ENCODE data around the gene EGFR. TPM values are rescaled to one million over a fixed set of nuclear protein-coding genes. Genes with fewer than 3 reads are reported as not detected.

Gene EGFR
- total and polyA plus RNA-seq, 11 donors: 2.3 to 29.6 (median 7.0) TPM

DNA sequence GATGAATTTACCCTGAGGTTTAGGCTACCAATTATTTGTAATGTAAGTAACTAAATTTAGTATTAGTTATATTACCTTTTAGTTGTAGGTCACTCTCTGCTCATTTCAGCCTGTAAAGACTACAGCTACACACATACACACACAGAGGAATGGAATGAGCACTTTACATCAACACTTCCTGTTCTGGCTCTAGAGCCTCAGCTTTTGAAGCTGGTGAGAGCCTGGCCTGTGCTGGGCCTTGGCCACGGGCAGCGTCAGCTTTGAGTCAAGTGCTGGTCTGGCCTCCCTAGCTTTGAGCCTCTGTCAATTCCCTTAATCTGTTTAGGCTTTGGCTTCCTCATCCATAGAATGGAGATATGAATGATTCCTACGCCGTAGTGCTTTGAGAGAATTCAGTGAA, 141.7 kb downstream of the EGFR start:
- ATAC-seq: no peak
- WGBS, 4 donors: 84 to 96% (median 95%) methylated on average over 4 of the region's 4 CpGs
- TF ChIP-seq, protein P1, sequence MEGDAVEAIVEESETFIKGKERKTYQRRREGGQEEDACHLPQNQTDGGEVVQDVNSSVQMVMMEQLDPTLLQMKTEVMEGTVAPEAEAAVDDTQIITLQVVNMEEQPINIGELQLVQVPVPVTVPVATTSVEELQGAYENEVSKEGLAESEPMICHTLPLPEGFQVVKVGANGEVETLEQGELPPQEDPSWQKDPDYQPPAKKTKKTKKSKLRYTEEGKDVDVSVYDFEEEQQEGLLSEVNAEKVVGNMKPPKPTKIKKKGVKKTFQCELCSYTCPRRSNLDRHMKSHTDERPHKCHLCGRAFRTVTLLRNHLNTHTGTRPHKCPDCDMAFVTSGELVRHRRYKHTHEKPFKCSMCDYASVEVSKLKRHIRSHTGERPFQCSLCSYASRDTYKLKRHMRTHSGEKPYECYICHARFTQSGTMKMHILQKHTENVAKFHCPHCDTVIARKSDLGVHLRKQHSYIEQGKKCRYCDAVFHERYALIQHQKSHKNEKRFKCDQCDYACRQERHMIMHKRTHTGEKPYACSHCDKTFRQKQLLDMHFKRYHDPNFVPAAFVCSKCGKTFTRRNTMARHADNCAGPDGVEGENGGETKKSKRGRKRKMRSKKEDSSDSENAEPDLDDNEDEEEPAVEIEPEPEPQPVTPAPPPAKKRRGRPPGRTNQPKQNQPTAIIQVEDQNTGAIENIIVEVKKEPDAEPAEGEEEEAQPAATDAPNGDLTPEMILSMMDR (IDR thresholded peaks at IDR 0.05): no peak
- no peak for TF ChIP-seq POLR2A (IDR thresholded peaks at IDR 0.05)
- no peaks in the 10 kb centered on the region for H3K27me3 ChIP-seq
- H3K36me3 ChIP-seq: peaks cover 0 to 94% (median 51%) of the 10 kb centered on the region in 9 donors
- H3K9me3 ChIP-seq: no peaks in the 10 kb centered on the region
- H3K4me3 ChIP-seq: no peak overlapping the region
- intact Hi-C loops (cut with DNase I): no loop called here
- H3K27ac ChIP-seq: no peak overlapping the region
- no peak for DNase-seq
- H3K4me1 ChIP-seq: peaks cover 0 to 10% (median 0%) of the 10 kb centered on the region in 12 donors

DNA sequence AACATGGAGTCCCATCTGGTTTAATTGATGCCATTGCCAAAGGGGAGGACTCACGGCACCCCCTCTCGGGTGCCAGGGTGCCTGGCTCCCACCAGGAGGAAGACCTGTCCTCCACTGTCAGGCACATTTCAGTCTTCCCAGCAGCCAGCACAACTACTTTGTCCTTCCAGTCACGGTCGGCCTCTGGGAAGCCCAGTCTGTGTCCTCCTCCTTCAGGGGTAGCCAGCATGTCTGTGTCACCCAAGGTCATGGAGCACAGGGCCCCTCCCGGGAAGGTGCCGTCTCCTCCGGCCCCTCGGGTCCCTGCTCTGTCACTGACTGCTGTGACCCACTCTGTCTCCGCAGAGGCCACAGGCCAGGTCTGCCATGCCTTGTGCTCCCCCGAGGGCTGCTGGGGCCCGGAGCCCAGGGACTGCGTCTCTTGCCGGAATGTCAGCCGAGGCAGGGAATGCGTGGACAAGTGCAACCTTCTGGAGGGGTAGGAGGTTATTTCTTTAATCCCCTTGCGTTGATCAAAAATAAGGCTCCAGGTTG, 142.4 kb downstream of the EGFR start:
- Histone ChIP-seq H3K36me3 (peaks cover 0 to 94% (median 46%) of the 10 kb centered on the region in 9 donors), H3K27ac (no peak overlapping the region), H3K4me1 (peaks cover 0 to 10% (median 0%) of the 10 kb centered on the region in 12 donors), H3K9me3 (no peaks in the 10 kb centered on the region), H3K27me3 (no peaks in the 10 kb centered on the region), H3K4me3 (no peak overlapping the region)
- 90 to 96% (median 94%) methylated on average over 16 of the region's 16 CpGs for WGBS, 4 donors
- TF ChIP-seq POLR2A (IDR thresholded peaks at IDR 0.05): no peak
- TF ChIP-seq, protein P1 (IDR thresholded peaks at IDR 0.05): no peak
- no peak for DNase-seq
- intact Hi-C loops (cut with DNase I): no loop called here
- no peak for ATAC-seq

DNA sequence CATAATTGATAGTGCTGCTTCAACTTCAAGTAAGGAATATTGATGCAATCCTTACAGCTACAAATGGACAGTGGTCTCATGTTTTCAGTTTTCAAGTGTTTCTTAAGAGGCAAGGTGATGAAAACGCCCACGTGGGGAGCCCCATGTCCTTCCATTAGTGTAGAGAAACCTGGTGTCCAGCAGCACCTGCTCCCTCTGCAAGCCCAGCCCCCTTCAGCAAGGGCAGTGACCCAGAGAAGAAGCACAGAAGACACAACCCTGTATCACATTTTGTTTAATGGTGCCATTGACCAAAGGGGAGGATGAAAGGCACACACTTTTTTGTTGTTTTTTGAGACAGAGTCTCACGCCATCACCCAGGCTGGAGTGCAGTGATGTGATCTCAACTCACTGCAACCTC, 143.7 kb downstream of the EGFR start:
- Histone ChIP-seq H3K36me3 (peaks cover 0 to 85% (median 46%) of the 10 kb centered on the region in 9 donors), H3K4me1 (peaks cover 0 to 7% (median 0%) of the 10 kb centered on the region in 12 donors), H3K4me3 (no peak overlapping the region), H3K27ac (no peak overlapping the region), H3K27me3 (no peaks in the 10 kb centered on the region), H3K9me3 (no peaks in the 10 kb centered on the region)
- TF ChIP-seq POLR2A (IDR thresholded peaks at IDR 0.05): no peak
- TF ChIP-seq, protein P1 (IDR thresholded peaks at IDR 0.05): no peak
- DNase-seq: no peak
- no peak for ATAC-seq
- 83 to 91% (median 88%) methylated on average over 3 of the region's 3 CpGs for whole genome bisulfite sequencing, 4 donors
- intact Hi-C loops (cut with DNase I): no loop called here

DNA sequence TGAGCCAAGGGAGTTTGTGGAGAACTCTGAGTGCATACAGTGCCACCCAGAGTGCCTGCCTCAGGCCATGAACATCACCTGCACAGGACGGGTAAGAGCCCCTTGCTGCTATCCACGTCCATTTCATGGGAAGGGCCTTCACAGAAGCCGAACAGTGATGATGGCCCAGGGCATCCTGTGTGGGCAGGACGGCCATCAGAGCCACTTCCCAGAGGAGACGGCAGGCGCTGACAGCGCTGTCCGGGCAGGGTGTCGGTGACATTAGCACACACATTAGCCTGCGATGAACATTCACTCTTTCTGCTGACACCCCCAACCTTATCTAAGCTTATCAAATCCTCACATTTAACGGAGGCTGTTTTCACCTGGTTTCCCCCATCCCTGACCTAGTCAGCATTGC, 144.9 kb downstream of the EGFR start:
- DNase-seq (no peak), ATAC-seq (no peak)
- no peaks in the 10 kb centered on the region for H3K27me3 ChIP-seq
- H3K27ac ChIP-seq: no peak overlapping the region
- 56 to 67% (median 64%) methylated on average over 11 of the region's 11 CpGs for WGBS, 4 donors
- no peaks in the 10 kb centered on the region for H3K9me3 ChIP-seq
- no peak overlapping the region for H3K4me3 ChIP-seq
- TF ChIP-seq POLR2A (IDR thresholded peaks at IDR 0.05): no peak
- TF ChIP-seq, protein P1 (IDR thresholded peaks at IDR 0.05): no peak
- intact Hi-C loops (cut with DNase I): no loop called here
- no peaks in the 10 kb centered on the region for H3K4me1 ChIP-seq
- H3K36me3 ChIP-seq: peaks cover 0 to 72% (median 34%) of the 10 kb centered on the region in 9 donors

All from heart left ventricle (tissue), 16 donors.